HG03095 (cell line): ENCODE results near the gene ALG12.

ENCODE experiments used
- ATAC-seq: cut with Tn5 transposase; IDR thresholded peaks from one replicate; pipeline ENCODE4 v1.9.1; 2021; ENCODE audit warnings: moderate library complexity; ENCODE audit not compliant: unreplicated experiment

Gene ALG12

DNA sequence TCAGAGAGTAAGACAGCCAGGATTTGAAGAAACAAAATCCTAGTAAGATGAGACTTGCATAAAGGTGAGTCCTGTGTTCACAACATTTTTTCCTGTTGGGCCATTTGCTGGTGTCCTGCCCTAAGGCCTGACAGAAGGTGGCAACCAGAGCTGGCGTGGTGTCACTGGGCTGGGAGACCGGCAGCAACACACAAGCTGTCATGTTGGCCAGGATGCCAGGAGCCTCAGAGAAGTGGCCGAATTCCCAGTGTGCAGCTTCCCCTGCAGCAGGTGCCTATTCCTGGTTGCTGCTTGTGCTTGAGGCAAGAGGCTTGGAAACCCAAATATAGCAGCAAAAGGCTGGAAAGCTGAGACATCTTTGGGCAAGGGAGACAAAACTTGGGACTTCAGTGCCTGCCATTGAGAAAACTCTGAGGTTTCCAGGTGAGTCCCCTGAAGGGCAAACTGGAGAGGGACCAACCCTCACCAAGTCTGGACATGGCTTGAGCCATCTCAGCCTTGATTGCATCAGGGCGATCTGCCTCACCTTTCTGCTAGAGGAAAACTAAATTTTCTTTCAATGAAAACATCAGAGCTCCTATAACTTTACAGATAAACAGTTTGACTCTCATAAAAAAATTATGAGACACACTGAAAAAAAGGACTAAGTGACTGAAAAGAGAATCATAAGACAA lies 25.9 kb downstream of the ALG12 start:
- no peak for ATAC-seq

DNA sequence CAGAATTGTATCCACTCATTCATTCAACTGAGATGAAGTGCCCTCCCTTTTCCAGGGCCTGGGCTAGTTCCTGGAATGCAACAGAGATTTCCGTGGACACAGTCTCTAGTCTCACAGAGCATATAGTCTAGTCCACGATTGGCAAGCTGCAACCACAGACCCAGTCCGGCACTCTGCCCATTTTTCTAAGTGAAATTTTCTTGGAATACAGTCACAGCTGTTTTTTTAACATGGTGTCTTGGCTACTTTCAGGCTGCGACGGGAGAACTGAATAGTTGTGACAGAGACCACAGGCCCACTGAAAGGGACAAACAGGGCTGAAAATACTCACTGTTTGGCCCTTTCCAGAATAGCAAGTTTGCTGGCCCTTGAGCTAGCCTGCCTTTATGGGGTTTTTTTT lies 29.2 kb downstream of the ALG12 start:
- ATAC-seq, result no peak

DNA sequence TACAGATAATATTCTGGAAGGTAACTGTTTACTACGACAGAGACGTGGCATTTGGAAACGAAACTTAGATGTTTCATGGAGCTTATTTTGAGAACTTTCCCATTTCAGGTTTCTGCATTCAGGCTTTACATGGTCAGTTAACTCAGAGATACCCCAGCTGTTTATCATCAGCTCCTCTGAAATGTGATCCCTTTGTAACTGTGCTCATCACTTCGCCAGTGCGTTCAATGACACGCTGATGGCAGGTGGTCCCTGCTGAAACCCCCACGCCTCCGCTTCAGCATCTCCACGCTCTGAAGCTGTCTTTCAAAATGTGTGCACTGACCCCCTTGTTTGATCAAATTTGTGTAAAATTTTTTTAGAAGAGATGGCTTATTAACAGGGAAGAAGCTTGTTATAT lies 30.5 kb downstream of the ALG12 start:
- no peak for ATAC-seq

DNA sequence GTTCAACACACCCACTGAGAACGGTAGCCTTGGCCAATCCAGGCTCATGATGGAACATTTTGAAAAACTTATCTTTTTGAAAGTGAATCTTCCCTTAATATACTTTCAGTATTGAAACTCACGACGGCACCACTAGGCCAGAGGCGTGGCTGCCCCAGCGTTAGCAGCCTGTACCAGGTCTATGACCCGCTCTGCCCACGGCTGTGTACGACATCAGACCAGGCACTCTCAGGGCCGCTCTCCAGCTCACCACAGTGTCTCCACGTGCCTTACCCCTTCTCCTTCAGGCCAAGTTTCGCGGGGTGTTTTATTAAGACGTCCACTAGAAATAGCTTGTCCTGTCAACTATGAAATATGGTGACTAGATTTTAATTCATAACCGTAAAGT lies 31.2 kb downstream of the ALG12 start:
- ATAC-seq, result no peak

DNA sequence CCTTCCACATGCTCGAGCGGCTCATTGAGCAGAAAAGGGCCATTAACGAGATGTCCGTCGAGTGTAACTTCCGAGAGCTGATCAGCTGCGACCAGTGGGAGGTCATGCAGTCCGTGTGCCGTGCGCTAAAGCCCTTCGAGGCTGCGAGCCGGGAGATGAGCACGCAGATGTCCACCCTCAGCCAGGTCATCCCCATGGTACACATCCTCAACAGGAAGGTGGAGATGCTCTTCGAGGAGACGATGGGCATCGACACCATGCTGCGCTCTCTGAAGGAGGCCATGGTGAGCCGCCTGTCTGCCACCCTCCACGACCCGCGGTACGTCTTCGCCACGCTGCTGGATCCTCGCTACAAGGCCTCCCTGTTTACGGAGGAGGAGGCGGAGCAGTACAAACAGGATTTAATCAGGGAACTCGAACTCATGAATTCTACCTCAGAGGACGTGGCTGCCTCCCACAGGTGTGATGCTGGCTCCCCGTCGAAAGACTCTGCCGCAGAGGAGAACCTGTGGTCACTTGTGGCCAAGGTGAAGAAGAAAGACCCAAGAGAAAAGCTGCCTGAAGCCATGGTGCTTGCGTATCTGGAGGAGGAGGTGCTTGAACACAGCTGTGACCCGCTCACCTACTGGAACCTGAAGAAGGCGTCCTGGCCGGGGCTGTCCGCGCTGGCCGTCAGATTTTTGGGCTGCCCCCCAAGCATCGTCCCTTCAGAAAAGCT lies 31.7 kb downstream of the ALG12 start:
- ATAC-seq, result no peak

DNA sequence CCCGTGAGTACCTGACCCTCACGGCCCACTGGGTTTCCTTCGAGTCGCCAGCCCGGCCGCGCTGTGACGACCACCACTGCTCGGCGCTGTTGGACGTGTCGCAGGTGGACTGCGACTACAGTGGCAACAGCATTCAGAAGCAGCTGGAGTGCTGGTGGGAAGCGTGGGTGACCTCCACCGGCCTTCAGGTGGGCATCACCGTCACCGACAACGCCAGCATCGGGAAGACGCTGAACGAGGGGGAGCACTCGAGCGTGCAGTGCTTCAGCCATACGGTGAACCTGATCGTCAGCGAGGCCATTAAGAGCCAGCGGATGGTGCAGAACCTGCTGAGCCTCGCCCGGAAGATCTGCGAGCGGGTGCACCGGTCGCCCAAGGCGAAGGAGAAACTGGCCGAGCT lies 32.4 kb downstream of the ALG12 start:
- ATAC-seq, result no peak

DNA sequence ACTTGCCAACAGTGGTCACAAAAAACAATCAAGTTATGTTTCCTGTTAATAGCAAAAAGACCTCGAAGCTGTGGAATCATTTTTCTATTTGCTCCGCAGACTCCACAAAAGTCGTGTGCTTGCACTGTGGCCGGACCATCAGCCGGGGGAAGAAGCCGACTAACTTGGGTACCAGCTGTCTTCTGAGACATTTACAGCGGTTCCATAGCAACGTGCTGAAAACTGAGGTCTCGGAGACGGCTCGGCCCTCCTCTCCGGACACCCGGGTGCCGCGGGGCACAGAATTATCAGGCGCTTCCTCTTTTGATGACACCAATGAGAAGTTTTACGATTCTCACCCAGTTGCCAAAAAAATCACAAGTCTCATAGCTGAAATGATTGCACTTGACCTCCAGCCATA lies 33.0 kb downstream of the ALG12 start:
- ATAC-seq, result no peak

DNA sequence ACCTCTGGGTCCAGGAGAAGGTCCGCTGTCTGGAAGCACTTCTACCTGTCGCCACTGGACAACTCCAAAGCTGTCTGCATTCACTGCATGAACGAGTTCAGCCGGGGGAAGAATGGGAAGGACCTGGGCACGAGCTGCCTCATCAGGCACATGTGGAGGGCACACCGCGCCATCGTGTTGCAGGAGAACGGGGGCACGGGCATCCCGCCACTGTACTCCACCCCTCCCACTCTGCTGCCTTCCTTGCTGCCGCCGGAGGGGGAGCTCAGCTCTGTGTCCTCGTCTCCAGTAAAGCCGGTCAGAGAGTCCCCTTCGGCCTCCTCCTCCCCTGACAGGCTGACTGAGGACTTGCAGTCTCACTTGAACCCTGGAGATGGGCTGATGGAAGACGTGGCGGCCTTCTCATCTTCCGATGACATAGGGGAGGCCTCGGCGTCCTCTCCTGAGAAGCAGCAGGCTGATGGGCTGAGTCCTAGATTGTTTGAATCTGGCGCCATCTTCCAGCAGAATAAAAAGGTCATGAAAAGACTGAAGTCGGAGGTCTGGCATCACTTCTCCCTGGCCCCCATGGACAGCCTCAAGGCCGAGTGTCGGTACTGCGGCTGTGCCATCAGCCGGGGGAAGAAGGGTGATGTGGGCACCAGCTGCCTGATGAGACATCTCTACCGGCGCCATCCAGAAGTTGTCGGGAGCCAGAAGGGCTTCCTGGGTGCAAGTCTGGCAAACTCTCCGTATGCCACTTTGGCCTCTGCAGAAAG lies 33.6 kb downstream of the ALG12 start:
- no peak for ATAC-seq

DNA sequence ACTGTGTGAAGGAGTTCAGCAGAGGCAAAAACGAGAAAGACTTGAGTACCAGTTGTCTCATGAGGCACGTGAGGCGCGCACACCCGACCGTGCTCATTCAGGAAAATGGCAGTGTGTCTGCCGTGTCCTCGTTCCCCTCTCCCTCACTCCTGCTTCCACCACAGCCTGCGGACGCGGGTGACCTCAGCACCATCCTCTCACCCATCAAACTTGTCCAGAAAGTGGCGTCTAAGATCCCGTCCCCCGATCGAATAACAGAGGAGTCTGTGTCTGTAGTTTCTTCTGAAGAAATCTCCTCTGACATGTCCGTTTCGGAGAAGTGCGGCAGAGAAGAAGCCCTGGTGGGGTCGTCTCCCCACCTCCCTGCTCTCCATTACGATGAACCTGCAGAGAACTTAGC lies 34.2 kb downstream of the ALG12 start:
- no peak for ATAC-seq

DNA sequence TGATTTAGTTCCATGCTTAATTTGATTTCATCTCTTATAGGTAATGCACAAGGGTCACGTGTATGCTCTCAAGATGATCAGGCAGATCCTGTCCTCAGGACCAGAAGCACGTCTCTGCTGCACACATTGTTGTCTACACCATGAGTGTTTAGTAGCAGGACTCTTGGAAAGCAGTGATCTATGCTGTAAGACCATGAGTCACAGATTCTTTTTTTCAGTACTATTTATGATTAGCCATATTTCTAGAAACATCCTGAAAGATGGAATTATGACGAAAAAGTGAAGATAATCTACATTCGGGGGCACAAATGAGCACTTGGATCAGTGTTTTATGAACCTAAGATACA lies 35.0 kb downstream of the ALG12 start:
- no peak for ATAC-seq

DNA sequence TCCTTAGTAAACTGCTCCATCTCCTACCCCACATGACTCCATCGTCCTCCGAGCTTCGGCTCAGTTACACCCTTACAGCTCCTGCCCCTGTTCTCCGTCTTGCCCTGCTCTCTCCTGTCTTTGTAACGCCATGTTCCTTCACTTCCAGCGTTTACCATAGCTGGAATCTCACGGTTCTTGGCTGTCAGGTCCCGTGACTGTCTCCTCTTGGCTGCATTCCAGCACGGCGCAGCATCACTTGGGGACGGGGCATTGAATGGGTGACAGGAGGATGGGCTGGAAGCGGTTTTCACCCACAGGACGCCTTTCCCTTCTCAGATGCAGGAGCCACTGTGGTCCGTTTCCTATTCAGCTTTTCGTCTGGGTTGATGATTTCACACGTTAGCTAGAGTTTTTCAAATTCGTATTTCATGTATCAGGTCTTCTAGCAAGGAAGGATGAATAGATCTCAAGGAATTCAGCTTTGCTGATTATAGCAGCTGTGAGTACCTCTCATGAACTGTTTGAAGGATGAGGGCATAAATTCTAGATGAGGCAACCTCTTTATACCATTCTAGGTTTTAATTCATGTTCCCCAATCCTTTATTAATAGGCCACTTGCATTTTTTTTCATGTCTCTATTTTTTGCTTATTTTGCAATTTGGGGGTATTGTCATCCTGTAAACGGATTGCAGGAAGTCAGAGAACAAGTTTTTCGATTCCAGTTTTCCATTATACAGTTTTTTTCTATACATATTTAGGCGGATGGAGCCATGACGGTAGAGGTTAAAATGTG lies 35.5 kb downstream of the ALG12 start:
- ATAC-seq, result no peak

DNA sequence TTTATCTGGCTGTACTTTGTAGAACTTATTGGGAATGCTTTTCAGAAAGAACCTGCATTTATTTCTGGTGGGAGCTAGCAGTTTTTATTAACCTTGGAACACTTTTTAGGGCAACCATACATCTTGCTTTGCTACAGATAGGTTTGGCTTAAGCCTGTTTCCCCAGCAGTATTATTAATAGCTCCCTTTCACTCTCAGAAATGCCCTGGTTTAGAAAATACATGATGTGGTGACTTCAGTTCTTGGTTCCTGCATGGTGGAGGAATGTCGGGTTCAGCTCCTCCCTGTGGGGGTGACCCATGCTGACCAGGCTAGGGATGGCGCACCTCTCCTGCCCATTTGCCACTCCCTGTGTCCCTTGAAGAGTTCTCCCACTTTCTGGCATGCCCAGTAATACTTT lies 36.4 kb downstream of the ALG12 start:
- no peak for ATAC-seq

DNA sequence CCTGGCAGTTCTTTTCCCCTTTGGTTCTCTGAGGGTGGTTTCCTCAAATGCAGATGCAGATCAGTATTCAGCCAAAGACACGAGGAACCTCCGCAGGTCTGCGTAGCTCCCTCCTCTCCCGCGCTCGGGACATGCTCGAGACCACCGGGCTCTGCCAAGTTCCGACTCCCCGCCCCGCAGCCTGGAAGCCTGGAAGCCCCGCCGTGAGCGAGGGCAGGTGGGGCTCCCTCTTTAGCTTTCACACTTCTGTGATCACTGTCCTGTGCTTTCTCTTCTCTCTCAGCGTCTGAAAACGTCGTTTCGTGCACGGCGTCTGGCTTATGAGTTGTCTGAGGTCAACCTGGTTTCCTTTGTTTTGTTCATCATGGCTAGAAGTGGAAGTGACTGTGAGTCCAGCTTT lies 38.0 kb downstream of the ALG12 start:
- ATAC-seq, result no peak

DNA sequence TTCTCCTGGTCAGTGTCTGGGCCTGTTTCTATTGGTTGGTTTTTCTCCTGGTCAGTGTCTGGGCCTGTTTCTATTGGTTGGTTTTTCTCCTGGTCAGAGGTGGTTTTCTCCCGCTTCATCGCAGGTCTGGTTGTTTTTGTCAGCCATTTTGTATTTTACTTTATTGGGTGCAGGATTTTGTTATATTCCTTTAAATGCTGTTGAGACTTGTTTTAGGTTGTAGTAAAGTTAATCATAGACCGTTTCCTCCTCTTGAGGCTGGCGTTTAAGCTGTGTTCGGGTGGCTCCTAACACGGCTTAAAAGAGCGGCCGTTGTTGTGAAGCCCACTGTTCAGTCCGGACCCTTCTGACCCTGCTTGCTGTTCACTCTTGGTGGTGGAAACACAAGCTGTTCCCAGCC lies 38.4 kb downstream of the ALG12 start:
- no peak for ATAC-seq

DNA sequence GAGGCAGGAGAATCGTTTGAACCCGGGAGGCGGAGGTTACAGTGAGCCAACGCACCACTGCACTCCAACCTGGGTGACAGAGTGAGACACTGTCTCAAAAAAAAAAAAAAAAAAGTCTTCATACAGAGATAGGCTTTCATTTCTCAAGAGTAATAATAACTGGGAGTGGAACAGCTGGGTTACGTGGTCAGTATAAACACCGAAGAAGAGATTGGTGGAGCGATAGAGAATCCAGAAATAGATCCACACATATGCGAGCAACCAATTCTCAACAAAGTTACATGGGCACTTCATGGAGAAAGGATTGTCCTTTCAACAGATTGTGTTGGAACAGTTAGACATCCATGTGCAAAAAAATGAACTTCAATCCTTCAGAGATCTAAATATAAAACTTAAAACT lies 40.0 kb downstream of the ALG12 start:
- ATAC-seq, result no peak

DNA sequence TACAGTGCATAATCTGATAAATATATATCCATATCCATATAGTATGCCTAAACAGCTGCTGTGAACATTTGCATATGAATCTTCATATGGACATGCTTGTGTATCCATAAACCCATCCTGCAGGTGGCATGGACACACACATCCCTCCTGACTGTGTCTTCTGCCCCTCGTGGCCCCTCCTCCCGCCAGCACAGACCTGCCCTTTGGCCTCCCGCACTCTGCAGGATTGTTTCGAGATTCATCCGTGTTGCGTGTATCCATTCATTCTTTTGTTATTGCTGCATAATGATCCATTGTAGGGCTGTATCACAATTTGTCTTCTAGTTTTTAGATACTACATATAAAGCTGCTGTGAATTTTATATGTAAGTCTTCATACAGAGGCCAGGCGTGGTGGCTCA lies 40.6 kb downstream of the ALG12 start:
- ATAC-seq, result no peak

DNA sequence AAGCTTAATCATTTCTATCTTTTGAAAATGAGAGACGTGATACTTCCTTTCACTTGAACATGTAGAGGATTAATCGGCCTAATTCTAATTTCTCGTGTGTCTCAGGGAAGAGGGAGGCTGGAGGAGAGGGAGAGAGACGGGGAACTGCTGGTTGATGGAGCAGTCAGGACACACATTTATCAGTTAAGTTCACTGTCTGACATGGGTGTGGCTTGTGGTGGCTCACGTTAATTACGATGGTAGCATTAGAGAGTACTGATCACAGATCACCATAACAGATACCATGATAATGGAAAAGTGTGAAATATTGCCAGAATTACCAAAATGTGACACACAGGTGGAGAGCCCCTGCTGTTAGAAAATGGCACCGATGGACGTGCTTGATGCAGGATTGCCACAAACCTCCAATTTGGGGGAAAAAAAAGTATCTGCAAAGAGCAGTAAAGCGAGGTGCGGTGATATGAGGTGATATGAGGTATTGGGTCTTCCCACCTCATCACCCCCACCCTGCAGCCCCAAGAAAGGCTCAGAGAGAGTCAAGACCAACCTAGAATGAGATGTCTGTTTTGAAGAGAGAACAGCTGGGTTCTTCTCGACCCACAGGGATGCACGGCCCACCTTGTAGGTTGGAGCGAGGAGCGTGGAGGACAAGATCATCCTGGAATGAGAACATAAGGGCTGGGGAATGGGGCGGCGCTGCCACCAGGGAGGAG lies 44.9 kb downstream of the ALG12 start:
- ATAC-seq, result no peak

DNA sequence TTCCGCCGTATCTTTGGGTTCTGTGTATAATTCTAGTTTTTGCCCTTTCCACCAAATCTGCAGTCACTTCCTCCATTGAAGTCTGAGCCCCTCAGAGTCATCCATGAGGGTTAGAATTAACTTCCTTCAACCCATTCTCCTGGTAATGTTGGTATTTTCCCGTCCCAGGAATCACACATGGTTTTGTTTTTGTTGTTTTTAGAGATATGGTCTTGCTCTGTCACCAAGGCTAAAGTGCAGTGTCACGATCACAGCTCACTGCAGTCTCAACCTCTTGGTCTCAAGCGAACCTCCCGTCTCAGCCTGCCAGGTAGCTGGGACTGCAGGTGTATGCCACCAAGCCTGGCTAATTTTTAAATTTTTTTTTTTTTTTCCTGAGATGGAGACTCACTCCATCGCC lies 45.9 kb downstream of the ALG12 start:
- no peak for ATAC-seq

DNA sequence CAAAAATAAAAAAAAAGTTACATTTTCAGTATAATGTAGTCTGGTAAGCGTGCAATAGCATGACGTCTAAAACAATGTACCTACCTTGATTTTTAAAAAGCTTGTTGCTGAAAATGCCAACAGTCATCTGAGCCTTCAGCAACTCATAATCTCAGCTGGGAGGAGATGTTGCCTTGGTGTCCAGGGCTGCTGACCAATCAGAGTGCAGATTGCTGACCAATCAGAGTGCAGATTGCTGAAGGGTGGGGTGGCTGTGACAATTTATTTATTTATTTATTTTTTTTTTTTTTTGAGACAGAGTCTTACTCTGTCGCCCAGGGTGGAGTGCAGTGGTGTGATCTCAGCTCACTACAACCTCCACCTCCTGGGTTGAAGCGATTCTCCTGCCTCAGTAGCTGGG lies 46.8 kb downstream of the ALG12 start:
- ATAC-seq, result no peak

DNA sequence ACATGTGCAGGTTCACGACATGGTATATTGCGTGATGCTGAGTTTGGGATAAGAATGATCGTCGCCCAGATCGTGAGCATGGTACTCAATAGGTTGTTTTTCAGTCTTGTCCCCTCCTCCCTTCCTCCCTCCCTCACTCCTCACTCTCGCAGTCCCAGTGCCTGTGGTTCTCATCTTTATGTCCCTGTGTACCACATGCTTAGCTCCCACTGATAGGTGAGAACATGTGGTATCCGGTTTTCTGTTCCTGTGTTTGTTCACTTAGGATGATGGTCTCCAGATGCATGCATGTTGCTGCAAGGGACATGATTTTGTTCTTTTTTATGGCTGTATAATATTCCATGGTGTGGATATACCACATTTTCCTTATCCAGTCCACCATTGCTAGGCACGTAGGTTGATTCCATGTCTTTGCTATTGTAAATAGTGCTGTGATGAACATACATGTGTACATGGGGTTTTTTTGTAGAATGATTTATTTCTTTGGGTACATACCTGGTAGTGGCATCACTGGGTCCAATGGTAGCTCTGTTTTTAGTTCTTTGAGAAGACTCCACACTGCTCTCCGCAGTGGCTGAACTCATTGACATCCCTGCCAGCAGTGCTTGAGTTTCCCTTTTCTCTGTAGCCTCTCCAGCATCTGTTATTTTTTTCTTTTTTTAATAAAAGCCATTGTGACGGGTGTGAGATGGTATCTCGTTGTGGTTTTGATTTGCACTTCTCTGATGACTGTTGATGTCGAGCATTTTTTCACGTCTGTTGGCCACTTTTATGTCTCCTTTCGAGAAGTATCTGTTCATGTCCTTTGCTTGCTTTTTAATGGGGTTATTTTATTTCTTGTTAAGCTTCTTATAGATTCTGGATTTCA lies 48.2 kb downstream of the ALG12 start:
- ATAC-seq, result no peak
